Stimulated activated CD8-positive, alpha-beta memory T cell treated with anti-CD3 and anti-CD28 coated beads, Interleukin-7, amount 100 ng/mL, for 4 hours (primary cell): ENCODE measurements around the gene FAM234A.
"Not testable (repeated sequence)": the region's sequence is repeated elsewhere in the genome, so short reads cannot be mapped to it uniquely, and the experiment has no call there.

Experiments used
- DNase-seq, 2 donors: peaks; one replicate each; pipeline ENCODE4 v3.0.0-alpha.2; 2020; ENCODE audit warnings: low read depth in 2 of 2

FAM234A gene, protein sequence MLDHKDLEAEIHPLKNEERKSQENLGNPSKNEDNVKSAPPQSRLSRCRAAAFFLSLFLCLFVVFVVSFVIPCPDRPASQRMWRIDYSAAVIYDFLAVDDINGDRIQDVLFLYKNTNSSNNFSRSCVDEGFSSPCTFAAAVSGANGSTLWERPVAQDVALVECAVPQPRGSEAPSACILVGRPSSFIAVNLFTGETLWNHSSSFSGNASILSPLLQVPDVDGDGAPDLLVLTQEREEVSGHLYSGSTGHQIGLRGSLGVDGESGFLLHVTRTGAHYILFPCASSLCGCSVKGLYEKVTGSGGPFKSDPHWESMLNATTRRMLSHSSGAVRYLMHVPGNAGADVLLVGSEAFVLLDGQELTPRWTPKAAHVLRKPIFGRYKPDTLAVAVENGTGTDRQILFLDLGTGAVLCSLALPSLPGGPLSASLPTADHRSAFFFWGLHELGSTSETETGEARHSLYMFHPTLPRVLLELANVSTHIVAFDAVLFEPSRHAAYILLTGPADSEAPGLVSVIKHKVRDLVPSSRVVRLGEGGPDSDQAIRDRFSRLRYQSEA

DNA sequence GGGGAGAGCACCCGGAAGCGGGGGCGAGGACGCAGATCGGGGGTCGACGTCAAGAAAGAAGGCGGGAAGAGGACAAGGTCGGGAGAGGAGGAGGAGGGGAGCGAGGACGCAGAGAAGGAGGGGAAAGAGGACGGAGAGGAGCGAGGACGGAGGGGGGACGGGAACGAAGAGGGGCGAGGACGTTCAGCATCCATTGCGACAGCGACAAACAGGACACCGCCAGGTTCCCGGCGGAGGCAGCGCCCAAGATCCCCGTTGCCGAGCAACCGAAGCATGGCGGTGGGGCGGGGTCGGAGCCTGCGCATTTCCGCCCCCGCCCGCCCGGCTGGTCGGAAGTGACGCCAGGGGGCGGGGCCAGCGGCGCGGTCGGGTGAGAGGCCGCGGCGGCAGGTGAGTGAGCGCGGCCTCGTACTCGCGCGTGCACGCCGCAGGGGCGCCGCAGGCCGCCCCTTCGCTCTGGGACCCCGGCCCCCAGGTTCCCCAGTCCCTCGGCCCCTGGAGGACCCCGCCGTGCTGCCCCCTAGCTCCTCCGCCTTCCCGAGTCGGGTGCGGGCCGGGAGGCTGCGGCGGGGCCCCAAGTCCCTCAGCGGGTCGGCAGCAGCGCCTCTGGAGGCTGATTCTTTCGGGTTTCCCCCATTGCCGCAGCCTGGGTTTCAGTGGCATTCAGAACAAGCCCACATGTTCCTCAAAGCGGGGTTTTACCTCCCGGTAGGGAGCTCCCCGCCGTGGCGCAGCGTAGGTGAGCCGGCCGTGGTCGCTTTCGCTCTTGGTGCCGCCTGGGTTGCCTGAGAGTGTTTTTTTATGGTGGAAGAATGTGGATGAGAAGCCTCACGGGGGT is at the start of gene FAM234A:
TSS of gene FAM234A (plus strand) at position 354 of the 838 bp plus-strand sequence. CDS start 19,593 bp downstream, outside the sequence.
- peak; percentile 86 to 93 for DNase-seq

DNA sequence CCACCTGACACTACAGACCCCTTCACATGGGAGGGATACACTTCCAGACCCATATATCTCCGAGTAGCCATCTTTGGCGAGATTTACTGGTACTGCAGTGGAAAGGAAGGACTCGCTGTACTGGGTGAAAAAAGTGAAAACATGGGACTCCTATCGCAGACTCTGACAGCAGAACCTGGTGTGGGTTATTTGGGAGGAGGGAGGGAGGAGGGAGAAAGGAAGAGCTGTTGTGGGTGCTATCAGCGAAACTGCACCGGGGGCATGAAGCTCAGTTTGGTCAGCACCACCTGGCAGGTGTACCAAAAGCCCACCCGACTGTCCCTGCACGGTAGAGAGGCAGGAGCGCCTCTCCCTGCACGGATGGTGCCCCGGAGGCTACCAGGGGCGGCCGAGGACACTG is 49.4 kb upstream of the FAM234A start:
- DNase-seq: no peak

DNA sequence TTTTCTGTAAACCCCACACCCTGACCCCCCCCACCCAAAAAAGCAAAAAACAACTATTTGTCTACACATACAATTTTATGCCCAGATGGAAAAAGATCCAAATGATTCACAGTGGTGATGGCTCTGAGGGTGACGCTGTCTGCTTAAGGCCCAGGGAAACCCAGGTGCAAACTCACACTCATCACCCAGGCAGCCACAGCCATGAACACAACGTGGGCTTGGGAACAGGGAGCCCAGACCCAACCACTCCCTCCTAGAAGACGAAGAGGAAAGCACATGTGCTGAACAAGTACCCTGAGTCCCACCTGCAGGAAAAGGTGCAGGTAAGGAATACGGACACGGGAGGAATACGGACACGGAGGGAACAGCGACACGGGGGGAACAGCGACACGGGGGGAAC is 48.9 kb upstream of the FAM234A start:
- DNase-seq: no peak

DNA sequence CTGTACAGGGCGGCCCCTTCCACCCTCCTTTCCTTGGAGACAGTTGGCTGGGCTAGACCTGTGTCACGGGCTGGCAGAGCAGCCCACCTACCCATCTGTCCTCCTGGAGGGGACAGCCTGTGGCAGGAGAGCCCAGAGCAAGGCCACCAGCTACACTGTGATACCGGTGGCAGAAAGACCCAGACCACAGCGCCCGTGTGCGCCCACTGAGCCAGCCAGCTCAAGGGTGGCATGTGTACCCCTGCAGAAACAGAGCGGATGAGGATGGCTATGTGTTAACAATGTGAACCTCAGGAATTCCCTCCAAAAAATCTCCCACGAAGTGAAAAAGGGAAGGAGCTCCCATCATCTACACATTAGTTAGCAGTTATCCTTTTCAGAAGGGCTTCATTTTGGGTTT is 47.3 kb upstream of the FAM234A start:
- no peak for DNase-seq

- DNase-seq: no peak
Observed at GRCh38 chr16:188674-189073, 45.9 kb upstream of the FAM234A start.

DNA sequence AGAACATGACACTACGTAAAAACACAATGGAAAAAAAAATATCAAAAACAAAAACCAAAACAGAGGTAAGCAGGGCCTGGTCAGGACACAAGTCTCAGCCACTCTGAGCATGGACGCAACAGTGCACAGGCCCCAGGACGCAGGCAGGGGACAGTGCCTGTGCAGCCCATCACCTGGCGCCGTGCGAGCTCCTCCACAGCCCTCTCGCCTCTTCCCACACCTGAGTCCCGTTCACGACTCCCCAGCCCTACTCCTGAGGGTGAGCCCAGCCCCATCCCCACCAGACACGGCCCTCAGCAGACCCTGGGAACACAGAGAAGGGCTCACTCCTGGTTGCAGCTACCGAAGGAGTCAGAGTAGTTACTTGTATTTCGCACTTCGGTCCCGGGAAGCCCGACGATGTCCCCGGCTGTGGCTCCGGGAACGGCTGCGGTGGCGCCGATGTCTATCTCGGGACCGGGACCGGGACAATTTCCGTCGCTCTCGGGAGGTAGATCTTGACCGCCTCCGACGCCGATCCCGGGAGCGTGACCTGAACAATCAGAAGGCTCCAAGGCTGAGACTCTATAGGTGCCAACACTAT is 44.9 kb upstream of the FAM234A start:
- no peak for DNase-seq

- no peak for DNase-seq
Observed at GRCh38 chr16:191831-192230, 42.8 kb upstream of the FAM234A start.

DNA sequence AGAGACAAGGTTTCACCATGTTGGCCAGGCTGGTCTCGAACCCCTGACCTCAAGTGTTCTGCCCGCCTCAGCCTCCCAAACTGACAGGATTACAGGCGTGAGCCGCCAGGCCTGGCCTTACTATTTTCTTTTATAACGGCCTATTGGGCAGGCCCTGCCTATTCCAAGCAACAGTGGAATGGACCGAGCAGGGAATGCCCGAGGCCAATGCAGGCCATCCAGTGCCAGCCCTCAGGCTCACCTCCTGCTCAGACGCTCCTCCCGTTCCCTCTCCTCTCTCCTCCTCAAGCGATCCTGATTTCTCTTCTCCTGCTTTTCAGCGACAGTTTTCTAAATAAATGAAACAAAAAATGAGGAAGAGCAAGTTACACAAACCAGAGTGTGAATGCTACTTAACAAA is 41.9 kb upstream of the FAM234A start:
- no peak for DNase-seq

DNA sequence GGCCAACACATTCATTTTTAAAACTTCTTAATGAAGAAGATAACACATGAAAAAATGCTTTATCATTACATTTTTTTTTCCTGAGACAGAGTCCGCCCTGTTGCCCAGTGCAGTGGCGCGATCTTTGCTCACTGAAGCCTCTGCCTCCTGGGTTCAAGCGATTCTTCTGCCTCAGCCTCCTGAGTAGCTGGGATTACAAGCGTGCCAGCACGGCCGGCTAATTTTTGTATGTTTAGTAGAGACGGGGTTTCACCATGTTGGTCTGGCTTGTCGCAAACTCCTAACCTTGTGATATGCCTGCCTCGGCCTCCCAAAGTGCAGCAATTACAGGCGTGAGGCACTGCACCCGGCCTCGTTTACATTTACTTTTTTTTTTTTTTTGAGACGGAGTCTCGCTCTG is 41.2 kb upstream of the FAM234A start:
- DNase-seq: no peak

DNA sequence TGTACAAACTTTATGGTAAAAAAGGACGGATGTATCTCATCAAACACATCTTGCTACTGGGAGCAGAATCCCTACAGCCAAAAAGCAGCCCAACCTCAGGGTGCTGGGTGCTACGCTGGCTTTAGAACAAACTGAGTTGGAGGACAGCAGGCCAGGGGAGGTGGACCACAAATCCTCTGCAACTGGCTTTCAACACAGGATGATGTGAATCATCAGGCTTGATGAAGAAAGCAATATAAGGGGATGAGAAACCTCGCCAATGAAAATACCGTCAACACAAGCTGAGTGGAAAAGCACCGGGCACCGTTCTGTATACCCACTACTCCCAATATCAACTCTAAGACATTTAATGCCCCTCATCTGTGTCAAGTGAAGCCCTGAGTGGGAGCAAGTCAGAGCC is 40.1 kb upstream of the FAM234A start:
- no peak for DNase-seq

GRCh38 chr16:200388-200787 is 34.2 kb upstream of the FAM234A start:
- DNase-seq: no peak

- no peak for DNase-seq
Observed at GRCh38 chr16:203246-203645, 31.4 kb upstream of the FAM234A start.

GRCh38 chr16:204046-204445 is 30.6 kb upstream of the FAM234A start:
- not testable (repeated sequence) for DNase-seq

- not testable (repeated sequence) for DNase-seq
Observed at GRCh38 chr16:209359-209758, 25.3 kb upstream of the FAM234A start.

DNA sequence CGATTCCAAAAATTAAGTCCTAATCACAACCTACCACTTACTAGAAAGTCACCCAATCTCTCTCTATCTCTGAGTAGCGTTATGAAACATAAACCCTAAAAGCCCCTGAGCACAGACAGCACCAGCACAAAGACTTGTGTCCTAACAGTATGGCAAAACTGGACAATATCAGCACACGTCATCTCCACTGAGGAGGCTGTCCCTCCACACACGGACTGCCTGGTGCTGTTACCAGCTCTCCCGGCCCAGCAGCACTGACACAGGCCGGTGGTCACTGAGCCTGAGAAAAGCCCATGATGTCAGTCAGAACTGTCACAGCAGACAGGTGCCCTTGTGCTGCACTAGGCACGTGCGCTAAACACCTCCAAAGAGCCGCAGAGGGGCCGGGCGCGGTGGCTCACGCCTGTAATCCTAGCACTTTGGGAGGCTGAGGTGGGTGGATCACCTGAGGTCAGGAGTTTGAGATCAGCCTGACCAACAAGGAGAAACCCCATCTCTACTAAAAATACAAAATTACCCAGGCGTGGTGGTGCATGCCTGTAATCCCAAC is 22.9 kb upstream of the FAM234A start:
- not testable (repeated sequence) for DNase-seq

- no peak for DNase-seq
Observed at GRCh38 chr16:212999-213398, 21.6 kb upstream of the FAM234A start.

DNA sequence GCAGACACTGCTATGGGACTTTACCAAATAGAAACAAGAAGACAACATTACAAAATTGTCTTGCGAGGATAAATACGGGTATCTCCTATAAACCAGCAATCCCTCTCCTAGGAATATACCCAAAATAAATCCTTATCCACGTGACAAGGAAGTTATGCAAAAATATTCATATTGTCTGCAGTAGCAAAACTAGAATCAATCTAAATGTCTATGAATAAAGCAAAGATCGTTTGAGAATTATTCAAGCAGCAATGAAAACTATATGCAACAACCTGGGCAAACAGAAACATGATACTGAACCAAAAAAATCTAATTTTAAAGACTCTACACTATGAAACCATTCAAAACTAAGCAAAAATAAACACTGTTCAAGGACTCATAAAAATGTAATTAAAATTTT is 14.6 kb upstream of the FAM234A start:
- no peak for DNase-seq

- DNase-seq: no peak
Observed at GRCh38 chr16:228151-228851, 6.3 kb upstream of the FAM234A start.

GRCh38 chr16:228852-229730 is 5.5 kb upstream of the FAM234A start, which contains the start of gene LUC7L:
LUC7L (minus strand) TSS chr16:229449; CDS start chr16:229339, 110 bp downstream.
- peak; percentile 73 to 82 for DNase-seq

GRCh38 chr16:229731-230281 is 4.8 kb upstream of the FAM234A start:
- no peak for DNase-seq
